ENCODE data around the gene PAEP. TPM values are rescaled to one million over a fixed set of nuclear protein-coding genes. Genes with fewer than 3 reads are reported as not detected.
"Not testable (repeated sequence)": the region's sequence is repeated elsewhere in the genome, so short reads cannot be mapped to it uniquely, and the experiment has no call there.

PAEP gene
- total RNA-seq, 1 donor from 2014 or later, result not detected

- Histone ChIP-seq H3K27me3 (no peaks in the 10 kb centered on the region), H3K4me3 (no peak overlapping the region), H3K9me3 (no peaks in the 10 kb centered on the region), H3K36me3 (no peaks in the 10 kb centered on the region), H3K4me1 (no peaks in the 10 kb centered on the region), H3K27ac (no peak overlapping the region)
- TF ChIP-seq CTCF (IDR thresholded peaks at IDR 0.05), result no peak
- peak in 1 of 2 donors; percentile 41 for DNase-seq (ENCODE audit: low spot score in 2 of 2)
- intact Hi-C loops (cut with DNase I), result no loop called here
Measured at GRCh38 chr9:135536216-135536615, 25.3 kb upstream of the PAEP start.

DNA sequence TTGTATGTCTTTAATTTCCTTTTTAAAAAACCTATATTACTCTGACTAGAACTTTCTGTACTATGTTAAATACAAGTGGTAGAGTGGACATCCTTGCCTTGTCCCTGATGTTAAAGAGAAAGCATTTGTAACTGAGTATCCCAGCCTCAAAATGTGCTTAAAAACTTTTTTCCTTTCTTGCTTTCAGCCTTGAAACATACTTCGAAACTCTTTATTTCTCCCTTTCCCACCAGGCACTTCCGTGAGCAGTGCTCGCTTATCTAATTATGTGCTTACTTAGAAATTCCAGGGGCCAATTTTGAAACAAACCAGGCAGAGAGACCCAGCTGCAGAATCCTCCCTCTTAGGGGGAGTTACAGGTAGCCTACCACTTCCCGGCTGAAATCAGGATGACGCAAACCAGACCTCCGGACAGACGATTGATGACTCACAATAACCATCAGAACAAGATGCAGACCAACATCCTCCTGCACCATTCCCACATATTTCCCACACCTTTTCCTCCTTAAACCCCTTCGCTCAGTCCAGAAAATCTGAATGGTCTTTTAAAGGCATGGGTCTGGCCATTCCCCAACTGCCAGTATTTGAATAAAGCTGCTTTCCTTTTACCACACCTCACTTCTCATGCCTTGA, 18.2 kb upstream of the PAEP start:
- H3K4me3 ChIP-seq; DNase-seq (ENCODE audit: low spot score in 2 of 2); intact Hi-C loops (cut with DNase I); H3K27ac ChIP-seq; H3K4me1 ChIP-seq; H3K27me3 ChIP-seq; H3K36me3 ChIP-seq; H3K9me3 ChIP-seq: not testable (repeated sequence)

DNA sequence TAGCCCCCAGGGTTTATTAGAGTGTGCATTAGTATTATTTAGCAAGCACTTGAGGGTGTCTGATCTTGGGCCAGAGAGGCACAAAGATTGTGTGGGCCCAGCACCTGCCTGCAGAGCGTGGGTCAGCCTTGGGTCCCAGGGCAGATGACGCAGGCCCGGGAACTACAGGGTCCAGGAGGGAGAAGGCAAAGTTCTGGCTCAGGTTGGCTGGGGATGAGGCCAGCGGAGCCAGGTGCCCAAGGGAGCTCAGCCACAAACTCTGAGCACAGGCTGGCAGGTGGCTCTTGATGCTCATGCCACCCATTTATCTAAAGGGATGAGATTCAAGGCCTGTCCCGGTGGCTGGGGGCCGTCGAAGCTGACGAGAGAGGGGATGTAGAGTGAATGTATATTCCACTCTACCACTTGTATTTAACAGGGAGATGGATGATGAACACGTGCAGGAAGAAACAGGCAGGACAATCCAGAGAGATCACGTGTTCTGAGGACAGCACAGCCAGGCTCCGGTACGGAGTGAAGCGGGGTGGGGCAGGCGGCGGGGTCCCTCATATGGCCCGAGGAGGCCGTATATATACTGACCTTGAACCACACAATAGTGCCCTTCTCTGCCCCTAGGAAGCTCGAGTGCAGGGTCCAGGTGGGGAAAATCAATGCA, 16.4 kb upstream of the PAEP start:
- H3K27me3 ChIP-seq, result no peaks in the 10 kb centered on the region
- H3K36me3 ChIP-seq, result no peaks in the 10 kb centered on the region
- no peaks in the 10 kb centered on the region for H3K9me3 ChIP-seq
- DNase-seq (ENCODE audit: low spot score in 2 of 2), result peak in 1 of 2 donors; percentile 37
- intact Hi-C loops (cut with DNase I), result no loop called here
- no peak overlapping the region for H3K27ac ChIP-seq
- no peaks in the 10 kb centered on the region for H3K4me1 ChIP-seq
- TF ChIP-seq CTCF (IDR thresholded peaks at IDR 0.05), result no peak
- H3K4me3 ChIP-seq, result no peak overlapping the region

GRCh38 chr9:135545646-135546176, 15.8 kb upstream of the PAEP start, which contains the start of gene OBP2A:
TSS of gene OBP2A (plus strand) at chr9:135546126. CDS start at chr9:135546181, 55 bp downstream.
- H3K27me3 ChIP-seq; H3K4me1 ChIP-seq; H3K9me3 ChIP-seq; H3K27ac ChIP-seq; H3K36me3 ChIP-seq; intact Hi-C loops (cut with DNase I); H3K4me3 ChIP-seq: not testable (repeated sequence)
- DNase-seq (ENCODE audit: low spot score in 2 of 2), result peak in 1 of 2 donors; percentile 34

DNA sequence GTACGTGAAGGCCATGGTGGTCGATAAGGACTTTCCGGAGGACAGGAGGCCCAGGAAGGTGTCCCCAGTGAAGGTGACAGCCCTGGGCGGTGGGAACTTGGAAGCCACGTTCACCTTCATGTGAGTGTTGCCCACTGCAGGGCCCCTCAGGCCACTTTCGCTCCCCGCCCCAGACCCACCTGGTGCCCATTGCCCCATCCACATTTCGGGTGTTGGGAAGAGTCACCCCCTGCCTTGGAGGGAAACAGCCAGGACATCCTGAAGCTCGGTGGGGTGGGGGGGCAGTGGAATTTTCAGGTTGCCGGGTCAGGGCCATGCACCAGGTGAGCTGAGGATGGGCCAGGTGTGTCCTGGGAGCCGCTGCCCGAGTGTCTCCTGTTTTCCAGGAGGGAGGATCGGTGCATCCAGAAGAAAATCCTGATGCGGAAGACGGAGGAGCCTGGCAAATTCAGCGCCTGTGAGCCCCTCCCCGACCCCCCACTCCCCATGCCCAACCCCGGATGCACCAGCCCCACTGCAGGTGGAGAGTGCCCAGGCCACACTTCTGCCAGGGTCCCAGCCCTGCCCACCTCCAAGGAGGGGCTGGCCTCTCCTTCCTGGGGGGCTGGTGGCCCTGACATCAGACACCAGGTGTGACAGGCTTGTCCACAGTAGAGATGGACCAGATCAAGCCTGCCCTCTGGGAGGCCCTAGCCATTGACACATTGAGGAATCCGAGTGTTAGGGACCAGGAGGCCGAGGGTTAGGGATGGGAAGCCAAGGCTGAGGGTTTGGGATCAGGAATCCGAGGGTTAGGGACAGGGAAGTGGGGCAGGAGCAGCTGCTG, 14.6 kb upstream of the PAEP start:
- intact Hi-C loops (cut with DNase I); H3K36me3 ChIP-seq; H3K27me3 ChIP-seq; H3K4me3 ChIP-seq; H3K27ac ChIP-seq; H3K4me1 ChIP-seq; H3K9me3 ChIP-seq: not testable (repeated sequence)
- peak in 1 of 2 donors; percentile 34 for DNase-seq (ENCODE audit: low spot score in 2 of 2)

DNA sequence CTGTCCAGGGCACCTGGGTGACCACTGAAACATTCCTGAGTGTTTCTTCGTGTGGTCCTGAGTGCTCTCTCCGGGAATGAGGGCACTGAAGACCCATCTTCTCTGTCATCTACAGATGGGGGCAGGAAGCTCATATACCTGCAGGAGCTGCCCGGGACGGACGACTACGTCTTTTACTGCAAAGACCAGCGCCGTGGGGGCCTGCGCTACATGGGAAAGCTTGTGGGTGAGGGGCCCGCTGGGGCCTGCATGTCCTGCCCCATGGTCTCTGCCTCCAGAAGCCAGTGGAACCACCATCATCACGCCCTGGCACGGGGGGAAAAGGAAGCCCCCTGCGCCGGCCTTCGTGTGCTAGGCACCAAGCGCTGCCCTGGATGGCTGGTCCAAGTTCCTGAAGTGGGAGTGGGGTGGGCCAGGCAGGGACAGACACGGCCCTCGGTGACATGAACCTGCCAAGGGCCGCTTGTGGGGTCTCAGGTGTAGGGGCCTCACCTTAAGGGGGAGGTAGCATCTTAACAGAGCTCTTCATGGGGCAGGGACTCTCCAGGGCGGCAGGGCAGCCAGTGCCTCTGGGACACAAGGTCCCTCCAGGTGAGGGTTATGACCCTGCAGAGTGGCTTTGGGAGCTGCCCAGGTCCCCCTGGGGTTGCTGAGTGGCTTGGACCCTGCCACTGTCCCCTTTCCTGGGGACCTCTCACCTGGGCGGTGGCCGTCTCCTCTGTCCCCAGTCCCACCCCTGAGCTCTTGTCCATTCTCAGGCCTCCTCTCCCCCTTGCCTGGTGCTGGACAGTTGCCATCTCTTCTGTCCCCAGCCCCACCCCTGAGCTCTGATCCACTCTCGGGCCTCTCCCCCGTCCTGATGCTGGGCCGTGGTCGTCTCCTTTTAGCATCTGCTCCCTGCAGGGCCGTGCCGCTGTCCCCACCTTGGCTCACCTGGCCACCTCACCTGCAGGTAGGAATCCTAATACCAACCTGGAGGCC, 13.5 kb upstream of the PAEP start:
- Histone ChIP-seq H3K4me3 (no peak overlapping the region), H3K36me3 (no peaks in the 10 kb centered on the region), H3K9me3 (no peaks in the 10 kb centered on the region), H3K4me1 (no peaks in the 10 kb centered on the region), H3K27me3 (no peaks in the 10 kb centered on the region), H3K27ac (no peak overlapping the region)
- TF ChIP-seq CTCF (IDR thresholded peaks at IDR 0.05), result no peak
- intact Hi-C loops (cut with DNase I), result no loop called here
- DNase-seq (ENCODE audit: low spot score in 2 of 2), result peak in 1 of 2 donors; percentile 35

- H3K9me3 ChIP-seq; H3K4me1 ChIP-seq; H3K4me3 ChIP-seq; H3K36me3 ChIP-seq; DNase-seq (ENCODE audit: low spot score in 2 of 2); intact Hi-C loops (cut with DNase I); H3K27ac ChIP-seq; H3K27me3 ChIP-seq: not testable (repeated sequence)
Measured at GRCh38 chr9:135549478-135550343, 11.8 kb upstream of the PAEP start.

Measured in ascending aorta (tissue), 2 donors.